Measurements from ENCODE around the gene ATP7A. TPM values are rescaled to one million over a fixed set of nuclear protein-coding genes. Genes with fewer than 3 reads are reported as not detected.

ATP7A gene
- total and polyA plus RNA-seq, 5 donors from 2014 or later: 2.7 to 13.6 (median 3.0) TPM

DNA sequence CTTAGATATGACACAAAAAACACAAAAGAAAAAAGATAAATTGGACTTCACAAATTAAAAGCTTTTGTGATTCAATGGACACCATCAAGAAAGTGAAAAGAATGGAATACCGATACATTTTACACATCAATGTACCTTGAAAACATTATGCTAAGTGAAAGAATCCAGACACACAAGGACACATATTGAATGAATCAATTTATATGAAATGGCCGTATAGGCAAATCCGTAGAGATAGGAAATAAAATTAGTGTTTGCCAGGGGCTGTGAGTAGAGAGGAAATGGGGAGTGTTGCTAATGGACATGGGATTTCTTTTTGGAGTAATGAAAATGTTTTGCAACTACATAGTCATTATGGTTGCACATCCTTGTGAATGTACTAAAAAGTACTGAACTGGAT lies 55.9 kb downstream of the ATP7A start:
- no peak for DNase-seq
- Mint-ChIP-seq H3K27me3 (no peaks in the 10 kb centered on the region), H3K4me3 (no peak overlapping the region), H3K27ac (no peak overlapping the region), H3K4me1 (peaks cover 0 to 26% (median 19%) of the 10 kb centered on the region in 4 donors), H3K36me3 (peaks cover 9% of the 10 kb centered on the region), H3K9me3 (no peaks in the 10 kb centered on the region)
- H3K4me3 ChIP-seq (ENCODE audit: low read depth, low read length): no peak overlapping the region
- no peak for ATAC-seq (ENCODE audit: low read depth in 2 of 2)
- H3K9me3 ChIP-seq (ENCODE audit: control insufficient read depth in 2 of 2, low read length in 2 of 2): no peaks in the 10 kb centered on the region
- no peaks in the 10 kb centered on the region for H3K36me3 ChIP-seq (ENCODE audit: control insufficient read depth, insufficient read depth, low read length)
- H3K27ac ChIP-seq (ENCODE audit: insufficient read depth, low read length, poor library complexity, severe bottlenecking): no peak overlapping the region
- H3K4me1 ChIP-seq (ENCODE audit: control insufficient read depth, insufficient read depth, low read length, poor library complexity, severe bottlenecking): no peaks in the 10 kb centered on the region
- no peaks in the 10 kb centered on the region for H3K27me3 ChIP-seq (ENCODE audit: control insufficient read depth, insufficient read depth, low read length)

DNA sequence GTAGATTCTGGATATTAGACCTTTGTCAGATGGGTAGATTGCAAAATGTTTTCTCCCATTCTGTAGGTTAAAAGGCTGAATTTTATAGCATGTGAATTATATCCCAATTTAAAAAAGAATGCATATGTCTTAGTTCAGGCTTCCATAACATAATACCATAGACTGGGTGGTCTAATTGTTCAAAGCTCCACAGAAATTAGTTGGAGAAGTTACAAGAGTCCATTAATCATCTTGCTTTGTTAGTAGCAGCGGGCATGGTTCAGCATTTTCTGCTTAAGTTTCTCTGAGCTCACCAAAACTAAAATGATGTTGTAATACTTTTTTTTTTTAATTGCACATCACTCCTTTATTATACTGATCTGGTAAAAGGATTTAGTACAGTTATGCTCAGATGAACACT lies 57.1 kb downstream of the ATP7A start:
- Histone ChIP-seq H3K36me3 (ENCODE audit: control insufficient read depth, insufficient read depth, low read length) (no peaks in the 10 kb centered on the region), H3K4me1 (ENCODE audit: control insufficient read depth, insufficient read depth, low read length, poor library complexity, severe bottlenecking) (no peaks in the 10 kb centered on the region), H3K27me3 (ENCODE audit: control insufficient read depth, insufficient read depth, low read length) (no peaks in the 10 kb centered on the region), H3K27ac (ENCODE audit: insufficient read depth, low read length, poor library complexity, severe bottlenecking) (no peak overlapping the region), H3K4me3 (ENCODE audit: low read depth, low read length) (no peak overlapping the region), H3K9me3 (ENCODE audit: control insufficient read depth in 2 of 2, low read length in 2 of 2) (no peaks in the 10 kb centered on the region)
- H3K4me1 Mint-ChIP-seq: peaks cover 0 to 15% (median 12%) of the 10 kb centered on the region in 4 donors
- no peaks in the 10 kb centered on the region for H3K9me3 Mint-ChIP-seq
- no peaks in the 10 kb centered on the region for H3K27me3 Mint-ChIP-seq
- DNase-seq (no peak), ATAC-seq (ENCODE audit: low read depth in 2 of 2) (no peak)
- H3K4me3 Mint-ChIP-seq: no peak overlapping the region
- H3K27ac Mint-ChIP-seq: no peak overlapping the region
- peaks cover 11% of the 10 kb centered on the region for H3K36me3 Mint-ChIP-seq

DNA sequence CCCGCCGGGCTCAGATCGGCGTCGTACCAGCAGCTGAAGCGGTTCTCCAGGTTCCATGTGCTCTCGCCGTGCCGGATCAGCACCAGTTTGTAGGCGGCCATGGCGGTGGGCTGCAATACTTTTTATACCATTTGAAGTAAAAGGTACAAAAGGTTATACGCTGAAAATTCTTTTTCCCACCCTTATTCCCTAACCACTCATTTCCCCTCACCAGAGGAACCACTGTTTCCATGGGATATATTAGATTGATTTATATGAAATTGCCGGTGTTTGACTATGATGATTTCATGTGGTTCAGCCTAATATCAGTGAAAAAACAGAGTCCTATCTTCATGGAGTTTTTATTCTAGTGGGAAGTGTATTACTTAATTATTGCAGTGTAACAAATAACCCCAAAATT lies 59.0 kb downstream of the ATP7A start, which contains the start of gene PGAM4:
PGAM4 (minus strand) TSS at position 101 of the 400 bp plus-strand sequence; CDS start at position 101, 0 bp downstream.
- no peaks in the 10 kb centered on the region for H3K27me3 ChIP-seq (ENCODE audit: control insufficient read depth, insufficient read depth, low read length)
- Mint-ChIP-seq H3K27me3 (no peaks in the 10 kb centered on the region), H3K9me3 (no peaks in the 10 kb centered on the region), H3K4me1 (peaks cover 5 to 12% (median 11%) of the 10 kb centered on the region in 4 donors), H3K27ac (no peak within 1 kb of the TSS), H3K4me3 (no peak within 1 kb of the TSS), H3K36me3 (peaks cover 14% of the 10 kb centered on the region)
- no peak within 1 kb of the TSS for H3K27ac ChIP-seq (ENCODE audit: insufficient read depth, low read length, poor library complexity, severe bottlenecking)
- DNase-seq (no peak), ATAC-seq (ENCODE audit: low read depth in 2 of 2) (no peak)
- no peaks in the 10 kb centered on the region for H3K4me1 ChIP-seq (ENCODE audit: control insufficient read depth, insufficient read depth, low read length, poor library complexity, severe bottlenecking)
- no peak within 1 kb of the TSS for H3K4me3 ChIP-seq (ENCODE audit: low read depth, low read length)
- no peaks in the 10 kb centered on the region for H3K9me3 ChIP-seq (ENCODE audit: control insufficient read depth in 2 of 2, low read length in 2 of 2)
- H3K36me3 ChIP-seq (ENCODE audit: control insufficient read depth, insufficient read depth, low read length): peaks cover 3% of the 10 kb centered on the region

DNA sequence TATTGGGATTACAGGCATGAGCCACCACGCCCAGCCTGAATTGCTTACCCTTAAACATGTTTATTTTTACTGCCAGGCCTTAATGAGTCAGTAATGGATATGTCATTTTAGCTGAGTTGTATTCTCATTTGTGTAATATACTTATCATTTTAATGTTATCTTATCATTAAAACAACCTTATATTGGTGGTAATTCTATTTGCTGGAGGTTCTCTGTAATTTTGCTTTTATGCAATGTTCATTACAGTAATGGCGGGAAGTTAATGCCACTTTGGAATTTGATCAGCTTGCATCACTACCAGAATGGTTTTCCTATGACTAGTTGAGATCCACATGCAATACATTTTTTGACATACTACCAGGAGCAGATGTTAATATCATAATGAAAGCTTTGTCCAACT lies 65.3 kb downstream of the ATP7A start:
- H3K36me3 ChIP-seq (ENCODE audit: control insufficient read depth, insufficient read depth, low read length): peaks cover 3% of the 10 kb centered on the region
- Mint-ChIP-seq H3K4me3 (no peak overlapping the region), H3K36me3 (peaks cover 11% of the 10 kb centered on the region), H3K27ac (no peak overlapping the region), H3K9me3 (peaks cover 0 to 2% (median 0%) of the 10 kb centered on the region in 7 donors), H3K4me1 (peaks cover 0 to 5% (median 1%) of the 10 kb centered on the region in 4 donors), H3K27me3 (no peaks in the 10 kb centered on the region)
- no peaks in the 10 kb centered on the region for H3K4me1 ChIP-seq (ENCODE audit: control insufficient read depth, insufficient read depth, low read length, poor library complexity, severe bottlenecking)
- H3K27ac ChIP-seq (ENCODE audit: insufficient read depth, low read length, poor library complexity, severe bottlenecking): no peak overlapping the region
- DNase-seq: no peak
- ATAC-seq (ENCODE audit: low read depth in 2 of 2): no peak
- no peaks in the 10 kb centered on the region for H3K9me3 ChIP-seq (ENCODE audit: control insufficient read depth in 2 of 2, low read length in 2 of 2)
- no peak overlapping the region for H3K4me3 ChIP-seq (ENCODE audit: low read depth, low read length)
- H3K27me3 ChIP-seq (ENCODE audit: control insufficient read depth, insufficient read depth, low read length): no peaks in the 10 kb centered on the region

DNA sequence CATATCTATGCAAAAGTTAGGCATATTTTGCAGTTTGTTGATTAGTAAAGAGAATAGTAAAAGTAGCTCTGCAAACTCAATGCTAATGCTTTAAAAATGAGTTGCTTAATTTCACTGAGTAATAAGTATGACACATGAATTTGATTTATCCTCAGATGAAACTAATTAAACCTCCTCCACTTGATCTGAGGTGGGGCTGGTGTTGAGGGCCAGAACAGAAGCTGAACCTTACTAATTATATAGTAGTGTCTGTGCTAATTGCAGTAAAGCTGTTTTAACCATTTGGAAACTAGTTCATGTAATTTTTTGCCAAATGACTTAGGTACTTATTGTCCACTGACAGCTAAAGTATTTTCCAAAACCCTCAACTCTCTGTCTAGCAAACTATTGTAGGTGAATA lies 66.6 kb downstream of the ATP7A start:
- Mint-ChIP-seq H3K27ac (no peak overlapping the region), H3K27me3 (no peaks in the 10 kb centered on the region), H3K36me3 (peaks cover 8% of the 10 kb centered on the region), H3K4me1 (peaks cover 0 to 5% (median 0%) of the 10 kb centered on the region in 4 donors), H3K9me3 (peaks cover 0 to 2% (median 0%) of the 10 kb centered on the region in 7 donors), H3K4me3 (no peak overlapping the region)
- H3K9me3 ChIP-seq (ENCODE audit: control insufficient read depth in 2 of 2, low read length in 2 of 2): no peaks in the 10 kb centered on the region
- ATAC-seq (ENCODE audit: low read depth in 2 of 2) (no peak), DNase-seq (no peak)
- no peak overlapping the region for H3K4me3 ChIP-seq (ENCODE audit: low read depth, low read length)
- H3K4me1 ChIP-seq (ENCODE audit: control insufficient read depth, insufficient read depth, low read length, poor library complexity, severe bottlenecking): no peaks in the 10 kb centered on the region
- peaks cover 3% of the 10 kb centered on the region for H3K36me3 ChIP-seq (ENCODE audit: control insufficient read depth, insufficient read depth, low read length)
- H3K27me3 ChIP-seq (ENCODE audit: control insufficient read depth, insufficient read depth, low read length): no peaks in the 10 kb centered on the region
- H3K27ac ChIP-seq (ENCODE audit: insufficient read depth, low read length, poor library complexity, severe bottlenecking): no peak overlapping the region

DNA sequence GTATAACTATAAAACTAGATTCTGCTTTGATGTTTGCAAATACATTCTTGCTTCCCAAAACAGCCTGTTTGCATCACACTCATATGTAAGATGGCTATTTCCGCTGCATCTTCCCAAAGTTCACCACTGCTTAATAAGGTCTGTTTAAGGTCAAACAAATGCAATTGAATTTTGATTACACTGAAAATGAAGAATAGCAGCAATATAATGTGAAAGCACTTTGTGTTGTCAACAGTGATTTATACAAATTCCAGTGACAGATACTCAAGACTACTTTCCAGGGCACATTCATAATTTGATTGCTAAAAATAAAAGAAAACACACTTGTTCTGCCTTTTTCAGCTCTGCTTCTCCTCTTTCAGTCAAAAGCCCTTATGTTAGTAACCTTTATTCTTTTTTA lies 67.0 kb downstream of the ATP7A start:
- peaks cover 3% of the 10 kb centered on the region for H3K36me3 ChIP-seq (ENCODE audit: control insufficient read depth, insufficient read depth, low read length)
- no peak for DNase-seq
- no peaks in the 10 kb centered on the region for H3K9me3 ChIP-seq (ENCODE audit: control insufficient read depth in 2 of 2, low read length in 2 of 2)
- no peaks in the 10 kb centered on the region for H3K4me1 ChIP-seq (ENCODE audit: control insufficient read depth, insufficient read depth, low read length, poor library complexity, severe bottlenecking)
- H3K36me3 Mint-ChIP-seq: peaks cover 8% of the 10 kb centered on the region
- H3K9me3 Mint-ChIP-seq: peaks cover 0 to 2% (median 0%) of the 10 kb centered on the region in 7 donors
- H3K4me3 ChIP-seq (ENCODE audit: low read depth, low read length): no peak overlapping the region
- no peak overlapping the region for H3K27ac ChIP-seq (ENCODE audit: insufficient read depth, low read length, poor library complexity, severe bottlenecking)
- no peak for ATAC-seq (ENCODE audit: low read depth in 2 of 2)
- H3K27me3 ChIP-seq (ENCODE audit: control insufficient read depth, insufficient read depth, low read length): no peaks in the 10 kb centered on the region
- H3K4me3 Mint-ChIP-seq: no peak overlapping the region
- no peaks in the 10 kb centered on the region for H3K27me3 Mint-ChIP-seq
- peaks cover 0 to 5% (median 0%) of the 10 kb centered on the region in 4 donors for H3K4me1 Mint-ChIP-seq
- H3K27ac Mint-ChIP-seq: no peak overlapping the region

DNA sequence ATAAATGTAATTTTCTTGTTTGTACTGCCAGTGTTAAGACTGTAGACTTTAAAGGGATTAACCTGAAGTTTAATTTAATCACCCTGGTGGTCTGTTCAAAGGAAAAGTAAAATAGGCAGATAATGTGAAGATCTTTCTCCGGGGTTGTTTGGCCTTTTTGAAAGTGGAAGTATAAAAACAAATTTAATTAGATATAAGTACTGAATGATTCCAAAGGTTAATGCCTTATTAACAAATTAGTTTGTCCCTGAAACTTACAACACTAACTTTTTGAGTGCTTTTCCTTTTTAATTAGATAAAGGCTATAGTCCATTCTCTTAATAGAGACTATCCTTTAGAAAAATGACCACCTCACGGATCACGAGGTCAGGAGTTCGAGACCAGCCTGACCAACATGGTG lies 69.4 kb downstream of the ATP7A start:
- Histone ChIP-seq H3K9me3 (ENCODE audit: control insufficient read depth in 2 of 2, low read length in 2 of 2) (no peaks in the 10 kb centered on the region), H3K4me1 (ENCODE audit: control insufficient read depth, insufficient read depth, low read length, poor library complexity, severe bottlenecking) (no peaks in the 10 kb centered on the region), H3K27me3 (ENCODE audit: control insufficient read depth, insufficient read depth, low read length) (no peaks in the 10 kb centered on the region), H3K4me3 (ENCODE audit: low read depth, low read length) (no peak overlapping the region), H3K27ac (ENCODE audit: insufficient read depth, low read length, poor library complexity, severe bottlenecking) (no peak overlapping the region), H3K36me3 (ENCODE audit: control insufficient read depth, insufficient read depth, low read length) (no peaks in the 10 kb centered on the region)
- Mint-ChIP-seq H3K36me3 (peaks cover 4% of the 10 kb centered on the region), H3K4me3 (no peak overlapping the region), H3K27ac (no peak overlapping the region), H3K4me1 (no peaks in the 10 kb centered on the region), H3K27me3 (no peaks in the 10 kb centered on the region), H3K9me3 (peaks cover 0 to 2% (median 0%) of the 10 kb centered on the region in 7 donors)
- DNase-seq (no peak), ATAC-seq (ENCODE audit: low read depth in 2 of 2) (no peak)

DNA sequence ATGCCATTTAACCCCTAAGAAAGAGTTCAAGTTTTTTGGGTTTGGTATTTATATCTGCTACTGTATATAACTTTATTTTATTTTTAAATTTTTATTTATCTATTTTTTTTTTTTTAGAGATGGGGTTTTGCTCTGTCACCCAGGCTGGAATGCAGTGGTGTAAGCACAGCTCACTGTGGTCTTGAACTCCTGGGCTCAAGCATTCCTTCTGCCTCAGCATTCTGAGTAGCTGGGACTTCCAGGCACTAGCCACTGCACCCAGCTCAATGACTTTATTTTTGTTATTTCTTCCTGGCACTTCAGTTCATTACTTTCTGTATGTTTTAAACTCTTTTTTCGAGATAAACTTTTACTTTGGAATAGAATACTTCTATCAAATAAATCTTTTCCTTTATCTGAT lies 101.4 kb downstream of the ATP7A start:
- no peaks in the 10 kb centered on the region for H3K27me3 ChIP-seq (ENCODE audit: control insufficient read depth, insufficient read depth, low read length)
- Mint-ChIP-seq H3K4me3 (no peak overlapping the region), H3K9me3 (no peaks in the 10 kb centered on the region), H3K36me3 (peaks cover 7% of the 10 kb centered on the region), H3K27me3 (no peaks in the 10 kb centered on the region), H3K4me1 (no peaks in the 10 kb centered on the region), H3K27ac (no peak overlapping the region)
- H3K9me3 ChIP-seq (ENCODE audit: control insufficient read depth in 2 of 2, low read length in 2 of 2): no peaks in the 10 kb centered on the region
- H3K36me3 ChIP-seq (ENCODE audit: control insufficient read depth, insufficient read depth, low read length): peaks cover 2% of the 10 kb centered on the region
- DNase-seq (no peak), ATAC-seq (ENCODE audit: low read depth in 2 of 2) (no peak)
- no peaks in the 10 kb centered on the region for H3K4me1 ChIP-seq (ENCODE audit: control insufficient read depth, insufficient read depth, low read length, poor library complexity, severe bottlenecking)
- no peak overlapping the region for H3K27ac ChIP-seq (ENCODE audit: insufficient read depth, low read length, poor library complexity, severe bottlenecking)
- H3K4me3 ChIP-seq (ENCODE audit: low read depth, low read length): no peak overlapping the region
